ENCODE measurements around the gene LFNG. TPM values are rescaled to one million over a fixed set of nuclear protein-coding genes. Genes with fewer than 3 reads are reported as not detected.

LFNG gene
- total RNA-seq, 1 experiment from 2014 or later = 4.5 TPM

DNA sequence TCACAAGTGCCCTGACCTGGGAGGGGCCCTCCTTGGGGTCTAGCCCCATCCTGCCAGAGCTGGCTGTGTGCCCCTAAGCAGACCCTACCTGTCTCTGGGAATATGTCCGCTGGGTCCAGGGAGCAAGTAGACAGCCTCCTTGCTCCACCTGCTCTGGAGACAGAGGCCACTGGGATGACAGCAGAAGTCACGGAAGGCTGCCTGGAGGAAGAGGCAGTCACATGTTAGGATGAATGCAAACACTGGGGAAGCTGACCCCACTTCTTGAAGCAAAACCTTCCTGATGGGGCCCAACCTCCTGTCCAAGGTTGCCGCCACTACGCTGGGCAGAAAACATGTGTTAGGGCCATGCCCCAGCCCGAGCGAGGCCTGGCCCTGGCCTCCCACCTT, 11.7 kb upstream of the LFNG start:
- ChIA-PET CTCF (no interaction called here), POLR2A (no interaction called here)
- no peak overlapping the region for H3K4me3 Mint-ChIP-seq (ENCODE audit: unreplicated experiment)
- Histone ChIP-seq H3K9me3 (no peaks in the 10 kb centered on the region), H3K36me3 (ENCODE audit: control insufficient read depth, insufficient read depth, low read length) (no peaks in the 10 kb centered on the region), H3K27me3 (replicated peaks; ENCODE audit: control insufficient read depth, insufficient read depth, low read length) (no peaks in the 10 kb centered on the region), H3K4me3 (ENCODE audit: low read depth, low read length) (no peak overlapping the region), H3K4me1 (peaks cover 13% of the 10 kb centered on the region)
- no peak overlapping the region for H3K27ac Mint-ChIP-seq (ENCODE audit: unreplicated experiment)
- H3K4me1 Mint-ChIP-seq (ENCODE audit: low read depth, unreplicated experiment) = no peaks in the 10 kb centered on the region
- intact Hi-C loops (cut with micrococcal nuclease; ENCODE audit: unreplicated experiment) = no loop called here
- TF ChIP-seq, protein P1, sequence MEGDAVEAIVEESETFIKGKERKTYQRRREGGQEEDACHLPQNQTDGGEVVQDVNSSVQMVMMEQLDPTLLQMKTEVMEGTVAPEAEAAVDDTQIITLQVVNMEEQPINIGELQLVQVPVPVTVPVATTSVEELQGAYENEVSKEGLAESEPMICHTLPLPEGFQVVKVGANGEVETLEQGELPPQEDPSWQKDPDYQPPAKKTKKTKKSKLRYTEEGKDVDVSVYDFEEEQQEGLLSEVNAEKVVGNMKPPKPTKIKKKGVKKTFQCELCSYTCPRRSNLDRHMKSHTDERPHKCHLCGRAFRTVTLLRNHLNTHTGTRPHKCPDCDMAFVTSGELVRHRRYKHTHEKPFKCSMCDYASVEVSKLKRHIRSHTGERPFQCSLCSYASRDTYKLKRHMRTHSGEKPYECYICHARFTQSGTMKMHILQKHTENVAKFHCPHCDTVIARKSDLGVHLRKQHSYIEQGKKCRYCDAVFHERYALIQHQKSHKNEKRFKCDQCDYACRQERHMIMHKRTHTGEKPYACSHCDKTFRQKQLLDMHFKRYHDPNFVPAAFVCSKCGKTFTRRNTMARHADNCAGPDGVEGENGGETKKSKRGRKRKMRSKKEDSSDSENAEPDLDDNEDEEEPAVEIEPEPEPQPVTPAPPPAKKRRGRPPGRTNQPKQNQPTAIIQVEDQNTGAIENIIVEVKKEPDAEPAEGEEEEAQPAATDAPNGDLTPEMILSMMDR (IDR thresholded peaks at IDR 0.05; ENCODE audit: insufficient read depth in 1 of 2, low read depth in 1 of 2, low read length in 1 of 2, severe bottlenecking in 1 of 2, unreplicated experiment in 1 of 2) = no peak
- DNase-seq = no peak
- H3K27me3 Mint-ChIP-seq (ENCODE audit: insufficient read depth, unreplicated experiment) = no peaks in the 10 kb centered on the region
- no peaks in the 10 kb centered on the region for H3K36me3 Mint-ChIP-seq (ENCODE audit: insufficient read depth, unreplicated experiment)
- BruUV-seq (replicated peaks) = no TSS peak
- H3K9me3 Mint-ChIP-seq (ENCODE audit: unreplicated experiment) = no peaks in the 10 kb centered on the region

DNA sequence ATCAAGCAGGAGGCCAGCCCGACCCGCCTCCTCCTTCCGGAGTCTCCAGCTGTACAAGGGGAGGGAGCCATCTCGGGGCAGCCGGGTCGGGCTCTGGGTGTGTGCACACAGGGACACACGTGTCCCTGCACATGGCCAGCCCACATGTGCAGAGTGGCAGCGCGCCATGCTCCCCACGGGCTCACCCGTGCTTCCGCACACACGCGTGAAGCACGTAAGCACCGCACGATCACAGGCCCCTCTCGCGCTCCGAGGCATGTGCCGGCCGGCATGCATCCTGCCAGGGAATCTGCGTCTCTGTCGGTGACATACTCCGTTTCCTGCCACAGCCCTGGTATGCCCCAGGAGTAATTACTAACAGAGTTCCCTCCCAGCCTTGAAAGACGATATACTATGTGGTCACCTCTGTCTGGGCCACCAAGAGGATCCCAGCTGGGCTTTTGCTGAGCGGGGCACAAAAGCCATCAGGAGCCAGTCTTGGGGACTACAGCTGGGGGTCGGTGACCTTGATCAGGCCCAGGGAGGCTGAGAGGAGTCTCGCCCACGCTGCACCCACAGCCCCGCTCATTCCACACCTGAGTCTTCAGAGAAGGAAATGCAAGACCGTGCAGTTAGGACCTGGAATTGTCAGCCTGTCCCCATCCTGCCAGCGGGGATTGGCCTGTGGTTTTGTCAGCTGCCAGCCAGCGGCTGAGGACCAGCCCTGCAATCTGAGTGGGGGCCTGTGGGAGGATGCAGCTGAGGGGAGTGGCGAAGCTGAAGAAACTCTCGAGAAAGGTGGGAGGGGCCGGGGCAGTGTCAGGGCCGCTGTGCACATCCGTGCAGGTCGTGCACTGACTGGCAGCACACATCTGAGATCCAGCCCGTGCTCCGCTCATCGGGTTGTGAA, 11.0 kb upstream of the LFNG start:
- Mint-ChIP-seq H3K27ac (ENCODE audit: unreplicated experiment) (no peak overlapping the region), H3K36me3 (ENCODE audit: insufficient read depth, unreplicated experiment) (no peaks in the 10 kb centered on the region), H3K27me3 (ENCODE audit: insufficient read depth, unreplicated experiment) (no peaks in the 10 kb centered on the region), H3K4me3 (ENCODE audit: unreplicated experiment) (no peak overlapping the region), H3K9me3 (ENCODE audit: unreplicated experiment) (no peaks in the 10 kb centered on the region), H3K4me1 (ENCODE audit: low read depth, unreplicated experiment) (no peaks in the 10 kb centered on the region)
- no peaks in the 10 kb centered on the region for H3K9me3 ChIP-seq
- H3K4me3 ChIP-seq (ENCODE audit: low read depth, low read length) = no peak overlapping the region
- intact Hi-C loops (cut with micrococcal nuclease; ENCODE audit: unreplicated experiment) = no loop called here
- no peaks in the 10 kb centered on the region for H3K27me3 ChIP-seq (replicated peaks; ENCODE audit: control insufficient read depth, insufficient read depth, low read length)
- no peak for DNase-seq
- ChIA-PET POLR2A (no interaction called here), CTCF (no interaction called here)
- no peaks in the 10 kb centered on the region for H3K36me3 ChIP-seq (ENCODE audit: control insufficient read depth, insufficient read depth, low read length)
- TF ChIP-seq, protein P1 (IDR thresholded peaks at IDR 0.05; ENCODE audit: insufficient read depth in 1 of 2, low read depth in 1 of 2, low read length in 1 of 2, severe bottlenecking in 1 of 2, unreplicated experiment in 1 of 2) = no peak
- peaks cover 13% of the 10 kb centered on the region for H3K4me1 ChIP-seq
- no TSS peak for BruUV-seq (replicated peaks)

- Mint-ChIP-seq H3K27me3 (ENCODE audit: insufficient read depth, unreplicated experiment) (no peaks in the 10 kb centered on the region), H3K36me3 (ENCODE audit: insufficient read depth, unreplicated experiment) (no peaks in the 10 kb centered on the region), H3K27ac (ENCODE audit: unreplicated experiment) (no peak overlapping the region), H3K4me1 (ENCODE audit: low read depth, unreplicated experiment) (no peaks in the 10 kb centered on the region), H3K4me3 (ENCODE audit: unreplicated experiment) (no peak overlapping the region), H3K9me3 (ENCODE audit: unreplicated experiment) (no peaks in the 10 kb centered on the region)
- ChIA-PET POLR2A (no interaction called here), CTCF (no interaction called here)
- no peaks in the 10 kb centered on the region for H3K27me3 ChIP-seq (replicated peaks; ENCODE audit: control insufficient read depth, insufficient read depth, low read length)
- BruUV-seq (replicated peaks) = no TSS peak
- H3K36me3 ChIP-seq (ENCODE audit: control insufficient read depth, insufficient read depth, low read length) = no peaks in the 10 kb centered on the region
- TF ChIP-seq, protein P1 (IDR thresholded peaks at IDR 0.05; ENCODE audit: insufficient read depth in 1 of 2, low read depth in 1 of 2, low read length in 1 of 2, severe bottlenecking in 1 of 2, unreplicated experiment in 1 of 2) = no peak
- H3K4me3 ChIP-seq (ENCODE audit: low read depth, low read length) = no peak overlapping the region
- H3K4me1 ChIP-seq = peaks cover 13% of the 10 kb centered on the region
- H3K9me3 ChIP-seq = no peaks in the 10 kb centered on the region
- intact Hi-C loops (cut with micrococcal nuclease; ENCODE audit: unreplicated experiment) = no loop called here
- no peak for DNase-seq
Observed at GRCh38 chr7:2509298-2509906, 10.2 kb upstream of the LFNG start.
